DOHH2 (cell line): ENCODE measurements around the gene TSPAN11.

ENCODE experiments used
- H3F3A ChIP-seq: fragments of 200-600 bp; sonication (generic), shearing (Covaris generic); 2 replicates; pipeline ENCODE4 v1.6.0; 2016; ENCODE audit warnings: antibody characterized with exemption, mild to moderate bottlenecking; ENCODE audit not compliant: control insufficient read depth, insufficient read depth
- H3K27ac ChIP-seq: fragments of 200-600 bp; sonication (generic); 2 replicates; pipeline ENCODE4 v1.5.1; 2014; ENCODE audit warnings: low read depth, mild to moderate bottlenecking, low read length, moderate library complexity
- H3K27me3 ChIP-seq: fragments of 200-600 bp; sonication (generic); 2 replicates; pipeline ENCODE4 v1.6.1; 2014; ENCODE audit warnings: mild to moderate bottlenecking, low read length, mixed read lengths; ENCODE audit not compliant: control insufficient read depth
- H3K36me3 ChIP-seq: fragments of 200-600 bp; sonication (generic); 2 replicates; pipeline ENCODE4 v1.6.1; 2014; ENCODE audit warnings: mild to moderate bottlenecking, low read length, moderate library complexity, mixed read lengths; ENCODE audit not compliant: control insufficient read depth
- H3K4me1 ChIP-seq: fragments of 200-600 bp; sonication (generic); 2 replicates; pipeline ENCODE4 v1.6.1; 2014; ENCODE audit warnings: mild to moderate bottlenecking, low read length, mixed read lengths; ENCODE audit not compliant: control insufficient read depth
- H3K4me2 ChIP-seq: fragments of 200-600 bp; sonication (generic); 2 replicates; pipeline ENCODE4 v1.6.0; 2014; ENCODE audit warnings: mild to moderate bottlenecking, low read length, moderate library complexity
- H3K4me3 ChIP-seq: fragments of 200-600 bp; sonication (generic); 2 replicates; pipeline ENCODE4 v1.5.1; 2014; ENCODE audit warnings: mild to moderate bottlenecking, low read length, mixed read lengths
- H3K79me2 ChIP-seq: fragments of 200-600 bp; sonication (generic); 2 replicates; pipeline ENCODE4 v1.6.1; 2014; ENCODE audit warnings: mild to moderate bottlenecking, low read length, mixed read lengths; ENCODE audit not compliant: control insufficient read depth
- H3K9me2 ChIP-seq: fragments of 200-600 bp; sonication (generic); replicated peaks from 2 replicates; pipeline ENCODE4 v1.6.1; 2014; ENCODE audit warnings: mild to moderate bottlenecking, low read length, mixed read lengths; ENCODE audit not compliant: control insufficient read depth
- H3K9me3 ChIP-seq: fragments of 200-600 bp; sonication (generic); 2 replicates; pipeline ENCODE4 v1.6.1; 2014; ENCODE audit warnings: antibody characterized with exemption, low read length, mixed read lengths; ENCODE audit not compliant: control insufficient read depth, insufficient read depth
- H4K20me1 ChIP-seq: fragments of 200-600 bp; sonication (generic); 2 replicates; pipeline ENCODE4 v1.6.0; 2014; ENCODE audit warnings: low read depth, mild to moderate bottlenecking, antibody characterized with exemption, low read length, moderate library complexity; ENCODE audit not compliant: control insufficient read depth, insufficient read depth
- EZH2phosphoT487 ChIP-seq: fragments of 200-600 bp; sonication (generic); IDR thresholded peaks from 2 replicates; pipeline ENCODE4 v1.6.1; 2017; ENCODE audit warnings: borderline replicate concordance, mild to moderate bottlenecking, antibody characterized with exemption, low read length, moderate library complexity, mixed read lengths
- TF ChIP-seq, protein P1 (sequence below): fragments of 200-600 bp; sonication (generic); IDR thresholded peaks from one replicate; pipeline ENCODE4 v1.5.1; 2014; ENCODE audit warnings: antibody characterized with exemption, mild to moderate bottlenecking, low read depth, low read length; ENCODE audit not compliant: poor library complexity, severe bottlenecking

Gene TSPAN11

GRCh38 chr12:31033146-31033545, 106.6 kb downstream of the TSPAN11 start:
- no peak overlapping the region for H3K4me2 ChIP-seq
- H4K20me1 ChIP-seq = no peaks in the 10 kb centered on the region
- TF ChIP-seq EZH2phosphoT487 = no peak
- TF ChIP-seq, protein P1, sequence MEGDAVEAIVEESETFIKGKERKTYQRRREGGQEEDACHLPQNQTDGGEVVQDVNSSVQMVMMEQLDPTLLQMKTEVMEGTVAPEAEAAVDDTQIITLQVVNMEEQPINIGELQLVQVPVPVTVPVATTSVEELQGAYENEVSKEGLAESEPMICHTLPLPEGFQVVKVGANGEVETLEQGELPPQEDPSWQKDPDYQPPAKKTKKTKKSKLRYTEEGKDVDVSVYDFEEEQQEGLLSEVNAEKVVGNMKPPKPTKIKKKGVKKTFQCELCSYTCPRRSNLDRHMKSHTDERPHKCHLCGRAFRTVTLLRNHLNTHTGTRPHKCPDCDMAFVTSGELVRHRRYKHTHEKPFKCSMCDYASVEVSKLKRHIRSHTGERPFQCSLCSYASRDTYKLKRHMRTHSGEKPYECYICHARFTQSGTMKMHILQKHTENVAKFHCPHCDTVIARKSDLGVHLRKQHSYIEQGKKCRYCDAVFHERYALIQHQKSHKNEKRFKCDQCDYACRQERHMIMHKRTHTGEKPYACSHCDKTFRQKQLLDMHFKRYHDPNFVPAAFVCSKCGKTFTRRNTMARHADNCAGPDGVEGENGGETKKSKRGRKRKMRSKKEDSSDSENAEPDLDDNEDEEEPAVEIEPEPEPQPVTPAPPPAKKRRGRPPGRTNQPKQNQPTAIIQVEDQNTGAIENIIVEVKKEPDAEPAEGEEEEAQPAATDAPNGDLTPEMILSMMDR = no peak
- no peaks in the 10 kb centered on the region for H3K9me3 ChIP-seq
- H3K27me3 ChIP-seq = no peaks in the 10 kb centered on the region
- H3F3A ChIP-seq = no peaks in the 10 kb centered on the region
- peaks cover 18% of the 10 kb centered on the region for H3K4me1 ChIP-seq
- H3K27ac ChIP-seq = no peak overlapping the region
- no peaks in the 10 kb centered on the region for H3K79me2 ChIP-seq
- no peaks in the 10 kb centered on the region for H3K9me2 ChIP-seq
- no peak overlapping the region for H3K4me3 ChIP-seq
- no peaks in the 10 kb centered on the region for H3K36me3 ChIP-seq

DNA sequence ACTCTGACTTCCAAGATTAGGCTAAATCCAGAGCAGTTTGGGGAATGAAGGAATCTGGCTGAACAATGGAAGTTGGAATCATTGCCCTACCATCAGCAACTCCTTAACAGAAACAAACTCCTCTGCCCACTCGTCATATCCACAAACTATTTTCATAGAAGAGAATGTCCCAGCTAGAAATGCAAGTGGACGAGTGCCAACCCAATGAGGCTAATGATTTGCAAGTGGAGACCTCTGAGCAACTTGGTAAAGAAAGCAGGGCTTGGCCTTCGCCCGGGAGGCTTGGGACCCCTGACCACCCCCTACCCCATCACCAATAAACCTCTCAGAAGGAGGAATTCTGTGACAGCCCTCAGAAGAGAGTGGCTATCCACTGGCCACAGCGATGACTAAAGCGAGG, 107.1 kb downstream of the TSPAN11 start:
- no peaks in the 10 kb centered on the region for H3K9me2 ChIP-seq
- no peak overlapping the region for H3K4me2 ChIP-seq
- no peaks in the 10 kb centered on the region for H3K79me2 ChIP-seq
- no peaks in the 10 kb centered on the region for H4K20me1 ChIP-seq
- H3K36me3 ChIP-seq = no peaks in the 10 kb centered on the region
- H3K9me3 ChIP-seq = no peaks in the 10 kb centered on the region
- TF ChIP-seq EZH2phosphoT487 = no peak
- TF ChIP-seq, protein P1 = no peak
- H3K27me3 ChIP-seq = no peaks in the 10 kb centered on the region
- no peak overlapping the region for H3K27ac ChIP-seq
- no peaks in the 10 kb centered on the region for H3F3A ChIP-seq
- no peak overlapping the region for H3K4me3 ChIP-seq
- H3K4me1 ChIP-seq = peaks cover 18% of the 10 kb centered on the region

DNA sequence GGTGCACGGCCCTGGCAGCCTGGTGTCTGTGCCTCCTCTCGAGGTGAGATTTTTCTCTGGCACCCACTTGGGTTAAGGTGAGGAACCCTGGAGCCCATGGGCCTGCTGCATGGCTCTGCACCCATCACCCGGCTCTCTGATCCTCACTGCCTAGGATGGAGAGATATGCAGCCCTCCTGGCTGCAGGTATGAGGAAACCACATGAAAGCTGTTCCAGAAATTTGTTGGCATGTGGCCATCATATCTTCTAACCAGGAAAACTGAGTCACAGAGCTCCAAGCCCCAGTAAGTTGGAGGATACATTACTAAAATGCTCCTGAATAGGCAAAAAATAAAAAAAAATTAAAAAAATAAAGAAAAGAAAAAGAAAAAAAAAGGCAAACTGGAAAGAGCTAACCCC, 107.8 kb downstream of the TSPAN11 start:
- H4K20me1 ChIP-seq = no peaks in the 10 kb centered on the region
- H3K79me2 ChIP-seq = no peaks in the 10 kb centered on the region
- no peak overlapping the region for H3K4me2 ChIP-seq
- no peaks in the 10 kb centered on the region for H3K9me3 ChIP-seq
- no peak overlapping the region for H3K4me3 ChIP-seq
- H3K9me2 ChIP-seq = no peaks in the 10 kb centered on the region
- peaks cover 4% of the 10 kb centered on the region; the same call in 1 of the 2 replicates for H3K27me3 ChIP-seq
- no peaks in the 10 kb centered on the region for H3K36me3 ChIP-seq
- no peaks in the 10 kb centered on the region for H3F3A ChIP-seq
- peaks cover 18% of the 10 kb centered on the region for H3K4me1 ChIP-seq
- TF ChIP-seq EZH2phosphoT487 = no peak
- TF ChIP-seq, protein P1 = no peak
- H3K27ac ChIP-seq = no peak overlapping the region

- H3K4me3 ChIP-seq = no peak overlapping the region
Measured at GRCh38 chr12:31035226-31035625, 108.7 kb downstream of the TSPAN11 start.

More at GRCh38 chr12:31035226-31035625, 108.7 kb downstream of the TSPAN11 start:
- Histone ChIP-seq H3K27ac (no peak overlapping the region), H4K20me1 (no peaks in the 10 kb centered on the region), H3K27me3 (peaks cover 4% of the 10 kb centered on the region; the same call in 1 of the 2 replicates), H3K9me2 (no peaks in the 10 kb centered on the region), H3F3A (no peaks in the 10 kb centered on the region), H3K36me3 (no peaks in the 10 kb centered on the region), H3K9me3 (no peaks in the 10 kb centered on the region), H3K4me1 (peaks cover 10% of the 10 kb centered on the region), H3K79me2 (no peaks in the 10 kb centered on the region), H3K4me2 (no peak overlapping the region)
- TF ChIP-seq EZH2phosphoT487 = no peak
- TF ChIP-seq, protein P1 = no peak
